GM12864 (cell line): ENCODE data around the gene ABCA7.

Source experiments
- DNase-seq: peaks from one replicate; pipeline ENCODE4 v3.0.0-alpha.2; 2011; ENCODE audit warnings: low read depth
- H3K4me3 ChIP-seq: 2 replicates; pipeline ENCODE4 v1.5.1; 2011; ENCODE audit warnings: mild to moderate bottlenecking, low read depth, low read length, control low read depth
- CTCF ChIP-seq: IDR thresholded peaks from 2 replicates; pipeline ENCODE4 v1.5.1; 2011; ENCODE audit warnings: low read depth, mild to moderate bottlenecking, moderate library complexity, low read length, control low read depth, inconsistent platforms; ENCODE audit errors: missing control alignments

Gene ABCA7

DNA sequence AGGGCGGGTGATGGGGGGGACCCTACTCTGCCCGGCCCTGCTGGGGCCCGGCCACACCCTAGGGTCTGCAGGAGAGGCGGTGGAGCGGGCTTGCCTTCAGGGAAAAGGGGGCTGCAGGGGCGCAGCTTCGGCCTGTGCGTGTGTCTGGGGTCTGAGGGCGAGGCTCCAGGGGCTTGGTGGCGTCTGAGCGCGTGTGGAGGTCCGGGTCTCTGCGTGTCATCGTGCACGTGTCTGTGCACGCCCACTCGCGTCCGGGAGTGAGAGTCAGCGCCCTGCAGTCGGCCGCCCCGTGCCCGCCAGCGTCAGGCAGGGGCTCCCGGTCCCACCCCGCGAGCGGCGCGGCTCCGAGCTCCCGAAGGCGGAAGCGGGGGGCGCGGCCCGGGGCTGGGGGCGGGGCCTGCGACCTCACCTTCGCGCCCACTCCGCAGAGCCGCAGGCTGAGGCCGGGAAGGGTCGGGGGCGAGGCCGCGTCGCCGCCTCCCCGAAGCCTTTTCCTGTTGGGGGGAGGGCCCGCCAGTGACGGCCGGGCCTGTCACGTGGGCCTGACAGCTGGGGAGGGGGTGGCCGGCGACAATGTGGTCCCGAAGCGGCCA lies 26.9 kb downstream of the ABCA7 start, which contains the start of gene ARHGAP45:
Gene ARHGAP45, plus strand, starts transcription at position 420 of the 593 bp plus-strand sequence. CDS start 239 bp downstream, outside the sequence.
- TF ChIP-seq CTCF: no peak
- DNase-seq: no peak
- peak within 1 kb of the TSS; percentile 94 for H3K4me3 ChIP-seq

GRCh38 chr19:1067341-1067957 lies 27.5 kb downstream of the ABCA7 start:
- no peak for DNase-seq
- TF ChIP-seq CTCF: no peak
- peak overlapping the region; percentile 94 for H3K4me3 ChIP-seq

- TF ChIP-seq CTCF: no peak
- no peak for DNase-seq
- H3K4me3 ChIP-seq: peak overlapping the region; percentile 94
Observed at GRCh38 chr19:1068009-1069001, 28.4 kb downstream of the ABCA7 start.

DNA sequence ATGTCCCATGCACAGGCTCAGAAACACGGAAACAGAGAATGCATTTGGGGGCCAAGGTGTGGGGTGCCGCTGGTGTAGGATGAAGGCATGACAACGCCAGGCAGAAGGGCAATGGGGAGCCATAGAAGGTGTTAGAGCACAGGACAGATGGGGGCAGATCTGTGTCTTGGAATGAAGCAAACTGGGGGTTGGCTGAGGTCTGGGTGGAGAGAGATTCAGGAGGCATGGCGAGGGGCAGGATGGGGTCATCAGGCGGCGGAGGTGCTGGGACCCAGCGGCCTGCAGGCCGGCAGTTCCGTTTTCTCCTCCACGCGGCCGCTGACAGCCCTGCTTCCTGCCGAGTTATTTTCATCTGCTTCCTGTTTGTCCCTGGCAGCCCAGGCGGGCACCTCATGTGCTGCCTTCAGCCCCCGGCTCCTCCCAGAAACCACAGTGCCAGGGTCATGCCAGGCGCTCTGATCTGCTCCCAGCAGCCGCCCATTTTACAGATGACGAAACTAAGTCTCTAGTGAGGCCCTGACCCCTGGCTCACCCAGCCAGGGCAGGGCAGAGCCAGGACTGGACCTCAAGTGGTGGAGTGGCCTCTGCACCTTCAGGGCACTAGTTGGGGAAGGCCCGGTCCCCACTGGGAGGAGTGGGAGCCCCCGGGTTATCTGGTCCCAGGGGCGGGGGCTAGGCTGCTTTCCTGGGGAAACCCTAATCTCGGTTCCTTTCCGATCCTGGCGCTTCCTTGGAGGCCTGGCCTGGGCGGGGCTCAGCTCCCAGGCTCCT lies 29.3 kb downstream of the ABCA7 start:
- DNase-seq: no peak
- peak overlapping the region; percentile 94 for H3K4me3 ChIP-seq
- no peak for TF ChIP-seq CTCF

DNA sequence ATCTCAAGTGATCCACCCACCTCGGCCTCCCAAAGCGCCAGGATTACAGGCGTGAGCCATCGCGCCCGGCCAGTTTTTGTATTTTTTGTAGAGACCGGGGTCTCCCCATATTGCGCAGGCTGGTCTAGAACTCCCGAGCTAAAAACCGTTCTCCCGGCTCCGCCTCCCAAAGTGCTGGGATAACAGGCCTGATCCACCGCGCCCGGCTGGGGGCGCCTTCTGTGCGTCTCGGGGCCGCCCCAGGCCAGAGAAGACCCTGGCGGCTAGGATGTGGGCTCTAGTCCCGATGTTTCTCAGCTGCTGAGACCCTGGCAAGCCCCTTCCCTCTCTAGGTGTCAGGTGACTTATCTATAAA lies 30.6 kb downstream of the ABCA7 start:
- no peak for DNase-seq
- no peak overlapping the region for H3K4me3 ChIP-seq
- no peak for TF ChIP-seq CTCF

DNA sequence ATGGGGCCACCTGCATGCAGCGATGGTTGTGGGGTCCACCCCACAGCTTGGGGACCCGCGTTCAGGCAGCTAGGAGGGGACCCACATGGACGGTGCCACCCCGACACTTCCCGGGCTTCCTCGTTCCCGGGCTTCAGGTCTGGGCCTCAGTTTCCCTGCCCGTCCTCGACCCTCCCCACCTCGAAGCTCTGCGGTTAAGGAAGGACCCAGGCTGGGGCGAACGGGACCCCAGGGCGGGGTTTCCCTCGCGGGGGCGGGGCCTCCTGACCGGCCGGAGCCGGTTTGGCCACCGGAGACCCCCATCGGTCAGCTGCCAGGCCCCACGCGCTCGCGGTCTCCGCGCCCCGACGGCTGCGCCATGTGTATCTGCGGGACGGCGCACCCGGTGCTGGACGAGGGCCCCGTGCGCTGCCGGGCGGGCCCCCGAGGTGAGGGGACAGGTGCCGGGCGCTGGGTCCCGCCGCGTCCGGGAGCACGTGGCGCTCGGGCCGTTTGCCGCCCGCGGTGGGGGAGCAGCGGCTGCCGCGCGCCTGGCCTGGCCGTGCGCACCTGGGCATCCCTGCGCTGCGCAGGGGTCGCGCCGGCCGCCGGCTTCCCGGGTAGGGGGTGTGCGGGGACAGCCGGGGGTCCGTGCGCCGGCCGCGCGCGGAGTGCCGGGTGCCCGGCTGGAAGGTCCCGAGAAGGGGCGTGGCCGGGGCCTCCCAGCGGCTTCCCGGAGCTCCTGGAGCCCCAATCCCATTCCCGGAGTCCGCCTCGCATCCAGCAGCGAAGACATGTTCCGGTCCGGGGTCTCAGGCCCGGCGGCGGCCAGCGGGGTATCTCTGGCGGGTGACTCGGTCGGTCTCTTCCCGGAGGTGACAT lies 31.3 kb downstream of the ABCA7 start:
- DNase-seq: no peak

More for the DNA sequence above, 31.3 kb downstream of the ABCA7 start:
- TF ChIP-seq CTCF: no peak
- H3K4me3 ChIP-seq: no peak overlapping the region
